GM12878 (cell line): Measurements from ENCODE around the gene TBX4. TPM values are rescaled to one million over a fixed set of nuclear protein-coding genes. Genes with fewer than 3 reads are reported as not detected.

Source experiments
- ATAC-seq: fragments of 200-7000 bp; cut with Tn5 transposase; 3 replicates; pipeline ENCODE4 v1.9.1; 2020; ENCODE audit warnings: mild to moderate bottlenecking, moderate library complexity
- BruUV-seq: library from RNA; stranded (reverse); fragments of 400-500 nt; replicated peaks from 2 replicates; lab custom pipeline; 2021; lab: Mats Ljungman, UMichigan
- CTCF ChIA-PET: fragments of 300-600 bp; sonication (Branson Sonifier 250); formaldehyde crosslinking; extraction: SDS; loops from one replicate; lab custom pipeline; 2021; ENCODE audit warnings: inconsistent platforms; lab: Yijun Ruan, JAX
- POLR2A ChIA-PET: fragments of 350-600 bp; formaldehyde crosslinking; extraction: SDS; loops from one replicate; lab custom pipeline; 2021; ENCODE audit warnings: inconsistent platforms; lab: Charles Lee
- RAD21 ChIA-PET: fragments of 300-600 bp; sonication (Branson Sonifier 250); formaldehyde crosslinking; loops from one replicate; lab custom pipeline; 2023; ENCODE audit warnings: antibody characterized with exemption; ENCODE audit not compliant: unreplicated experiment; lab: Charles Lee
- SMC1A ChIA-PET: fragments of 300-600 bp; sonication (Branson Sonifier 250); formaldehyde crosslinking; loops from one replicate; lab custom pipeline; 2023; ENCODE audit not compliant: unreplicated experiment, uncharacterized antibody; lab: Charles Lee
- DNase-seq: peaks from one replicate; pipeline ENCODE4 v3.0.0-alpha.2; 2011; ENCODE audit warnings: low read depth, low spot score
- FAIRE-seq: peaks from 3 replicates; lab custom pipeline; 2011; peaks lifted over from hg19 to GRCh38; lab: Jason Lieb, UNC
- H2AFZ ChIP-seq: 2 replicates; pipeline ENCODE4 v1.6.0; 2011; ENCODE audit warnings: low read depth, low read length, control low read depth; ENCODE audit not compliant: control insufficient read depth
- H3K27ac ChIP-seq: 2 replicates; pipeline ENCODE4 v1.5.1; 2011; ENCODE audit warnings: control low read depth; ENCODE audit not compliant: control insufficient read depth, insufficient read depth
- H3K27me3 ChIP-seq, 2 experiments: replicated peaks in 1 of 2; 2 replicates each; pipeline versions ENCODE4 v1.6.0 to v1.6.1; 2011; ENCODE audit warnings: low read length in 1 of 2; ENCODE audit not compliant: control insufficient read depth in 2 of 2, insufficient read depth in 2 of 2
- H3K36me3 ChIP-seq, 2 experiments: 2 replicates each; pipeline ENCODE4 v1.5.1; 2011; ENCODE audit warnings: low read length in 1 of 2; ENCODE audit not compliant: control insufficient read depth in 2 of 2, insufficient read depth in 2 of 2
- H3K4me1 ChIP-seq: 2 replicates; pipeline ENCODE4 v1.6.1; 2011; ENCODE audit warnings: mild to moderate bottlenecking, low read length, moderate library complexity, mixed read lengths; ENCODE audit not compliant: control insufficient read depth, insufficient read depth
- H3K4me2 ChIP-seq: 2 replicates; pipeline ENCODE4 v1.6.0; 2011; ENCODE audit warnings: control low read depth; ENCODE audit not compliant: control insufficient read depth, insufficient read depth
- H3K4me3 ChIP-seq: fragments of 200-600 bp; sonication (generic); 2 replicates; pipeline ENCODE4 v1.5.1; 2016
- H3K79me2 ChIP-seq: 2 replicates; pipeline ENCODE4 v1.6.0; 2011; ENCODE audit warnings: low read length; ENCODE audit not compliant: control insufficient read depth, insufficient read depth
- H3K9ac ChIP-seq: 2 replicates; pipeline ENCODE4 v1.8.0; 2011; ENCODE audit warnings: low read length, control low read depth, mixed read lengths; ENCODE audit not compliant: control insufficient read depth, insufficient read depth
- H3K9me3 ChIP-seq: replicated peaks from 3 replicates; pipeline ENCODE4 v1.5.1; 2011; ENCODE audit warnings: mild to moderate bottlenecking, low read length; ENCODE audit not compliant: control insufficient read depth, insufficient read depth
- H4K20me1 ChIP-seq: 2 replicates; pipeline ENCODE4 v1.6.0; 2011; ENCODE audit not compliant: control insufficient read depth, insufficient read depth
- ETV6 ChIP-seq, 2 experiments: fragments of 450-650 bp in 1 of 2; IDR thresholded peaks in 1 of 2; conservative IDR thresholded peaks in 1 of 2; 2 replicates each; pipeline ENCODE4 v1.6.1; 2014; ENCODE audit warnings: antibody characterized with exemption in 1 of 2, borderline replicate concordance in 1 of 2, low read depth in 1 of 2, mild to moderate bottlenecking in 1 of 2, moderate library complexity in 1 of 2
- MTA2 ChIP-seq: fragments of 450-650 bp; IDR thresholded peaks from 2 replicates; pipeline ENCODE4 v1.6.1; 2016; ENCODE audit warnings: low read depth, mild to moderate bottlenecking, moderate library complexity
- NFXL1 ChIP-seq: fragments of 450-650 bp; IDR thresholded peaks from 2 replicates; pipeline ENCODE4 v1.6.1; 2017; ENCODE audit warnings: antibody characterized with exemption, mild to moderate bottlenecking, borderline replicate concordance
- NR2C2 ChIP-seq: IDR thresholded peaks from 2 replicates; pipeline ENCODE4 v1.6.1; 2011; ENCODE audit warnings: borderline replicate concordance, low read depth; ENCODE audit not compliant: control insufficient read depth, insufficient read length
- ZBED1 ChIP-seq: IDR thresholded peaks from 2 replicates; pipeline ENCODE4 v1.6.1; 2016; ENCODE audit warnings: borderline replicate concordance
- WGBS: methylation state at CpG from one replicate; pipeline ENCODE4 v1.1.6; 2016; ENCODE audit warnings: low lambda C conversion rate; ENCODE audit not compliant: insufficient replicate concordance, insufficient coverage; ENCODE audit errors: missing lambda C conversion rate; 5-methylcytosine and 5-hydroxymethylcytosine counted together
- in situ Hi-C: fragments of 300-500 bp; cut with MboI; formaldehyde crosslinking; loops from 9 replicates; pipeline ENCODE4 v1.14.3; 2018; ENCODE audit warnings: mixed read lengths
- intact Hi-C: fragments of 100-400 bp; cut with micrococcal nuclease; formaldehyde crosslinking; loops from one replicate; pipeline ENCODE4 v1.14.2; 2022; ENCODE audit not compliant: unreplicated experiment
- polyA plus RNA-seq, 11 experiments: library from polyadenylated mRNA; depleted of rRNA in 4 of 11; unstranded in 6 of 11; stranded (reverse) in 5 of 11; fragments of >200 nt; fragmentation: Nextera tagmentation in 4 of 11; fragmentation: Illumina TruSeq in 1 of 11; extraction: Ambion mirVana in 4 of 11; extraction: Trizol in 1 of 11; gene quantifications; 1 replicate in 1 of 11; 2 replicates in 10 of 11; pipeline versions ENCODE4 v1.2.1 to v1.2.3, GENCODE V29; 2011 to 2016; ENCODE audit warnings: inconsistent platforms in 2 of 11, missing spikeins in 2 of 11, low read depth in 1 of 11
- total RNA-seq, 4 experiments: library from RNA; depleted of rRNA in 3 of 4; stranded (reverse); fragments of >200 nt in 3 of 4; fragmentation: Illumina TruSeq in 1 of 4; extraction: Trizol in 1 of 4; gene quantifications; 2 replicates each; pipeline versions ENCODE4 v1.2.1 to v1.2.3, GENCODE V29; 2013 to 2021

TBX4 gene
- total and polyA plus RNA-seq, 10 of the 15 experiments (the other 5 are each of a cell fraction or from before 2014, with no cell fraction given) = 0.01 TPM; not detected in 9

GRCh38 chr17:61519139-61519538, 66.9 kb downstream of the TBX4 start:
- Histone ChIP-seq H3K79me2 (no peaks in the 10 kb centered on the region), H3K4me3 (no peak overlapping the region), H3K36me3 (no peaks in the 10 kb centered on the region), H3K27ac (no peak overlapping the region), H3K9ac (no peak overlapping the region), H3K27me3 (no peaks in the 10 kb centered on the region), H4K20me1 (no peaks in the 10 kb centered on the region), H3K4me2 (no peak overlapping the region)
- ChIA-PET SMC1A (no interaction called here), CTCF (no interaction called here), RAD21 (no interaction called here), POLR2A (no interaction called here)
- in situ Hi-C loops = no loop called here
- no peak for ATAC-seq
- whole genome bisulfite sequencing = 3% methylated on average over 1 of the region's 1 CpG
- no peak for TF ChIP-seq NR2C2
- peak in 1 of 2 experiments; percentile 61; a peak in 1 of 4 replicates for TF ChIP-seq ETV6 (conservative IDR thresholded peaks at IDR 0.05 in 1 of 2, IDR thresholded peaks at IDR 0.05 in 1 of 2; ENCODE audit: borderline replicate concordance in 1 of 2, low read depth in 1 of 2)
- TF ChIP-seq, all 136 proteins: peak for 1
- DNase-seq (no peak), FAIRE-seq (no peak)
- intact Hi-C loops = no loop called here
- H2AFZ ChIP-seq = no peak overlapping the region
- BruUV-seq = no TSS peak
- no peaks in the 10 kb centered on the region for H3K4me1 ChIP-seq
- H3K9me3 ChIP-seq = no peaks in the 10 kb centered on the region

- Histone ChIP-seq H2AFZ (no peak overlapping the region), H3K9ac (no peak overlapping the region), H3K4me2 (no peak overlapping the region), H3K9me3 (no peaks in the 10 kb centered on the region), H3K27ac (no peak overlapping the region), H4K20me1 (no peaks in the 10 kb centered on the region), H3K79me2 (no peaks in the 10 kb centered on the region), H3K36me3 (no peaks in the 10 kb centered on the region), H3K4me1 (no peaks in the 10 kb centered on the region), H3K27me3 (no peaks in the 10 kb centered on the region), H3K4me3 (no peak overlapping the region)
- in situ Hi-C loops = no loop called here
- no peak for FAIRE-seq
- TF ChIP-seq NFXL1 = peak; percentile 63; the same call in 1 of the 2 replicates
- no peak for TF ChIP-seq MTA2
- TF ChIP-seq ZBED1 = no peak
- TF ChIP-seq ETV6 (conservative IDR thresholded peaks at IDR 0.05 in 1 of 2, IDR thresholded peaks at IDR 0.05 in 1 of 2; ENCODE audit: borderline replicate concordance in 1 of 2, low read depth in 1 of 2) = 0 out of 4 replicates have a peak, but pooled peaks of 1 of the 2 experiments have one; percentile 63
- no peak for DNase-seq
- intact Hi-C loops = no loop called here
- RAD21 ChIA-PET = no interaction called here
- BruUV-seq = no TSS peak
- no peak for ATAC-seq
- WGBS = 13% methylated on average over 3 of the region's 3 CpGs
- SMC1A ChIA-PET = no interaction called here
- CTCF ChIA-PET = no interaction called here
- POLR2A ChIA-PET = interaction anchor here (0.7 kb wide), 1 partner anchor 230 kb away, joined by 3 read pairs; no protein-coding TSS in a partner anchor
Observed at GRCh38 chr17:61519754-61520440, 67.7 kb downstream of the TBX4 start.
